ENCODE data around the gene ANKRD28.
"Not testable (repeated sequence)": the region's sequence is repeated elsewhere in the genome, so short reads cannot be mapped to it uniquely, and the experiment has no call there.

The ANKRD28 gene

GRCh38 chr3:15768421-15769255, 29.1 kb downstream of the ANKRD28 start:
- DNase-seq: no peak

GRCh38 chr3:15766406-15766805, 31.4 kb downstream of the ANKRD28 start:
- no peak for DNase-seq

GRCh38 chr3:15758295-15758694, 39.5 kb downstream of the ANKRD28 start:
- DNase-seq: no peak

GRCh38 chr3:15757824-15758223, 40.0 kb downstream of the ANKRD28 start:
- DNase-seq: no peak

GRCh38 chr3:15756505-15756904, 41.3 kb downstream of the ANKRD28 start:
- DNase-seq: no peak

GRCh38 chr3:15755780-15756179, 42.0 kb downstream of the ANKRD28 start:
- no peak for DNase-seq

- no peak for DNase-seq
These were observed 42.6 kb downstream of the ANKRD28 start for GRCh38 chr3:15755181-15755580.

GRCh38 chr3:15754047-15754446, 43.7 kb downstream of the ANKRD28 start:
- no peak for DNase-seq

- DNase-seq: no peak
These were observed 44.6 kb downstream of the ANKRD28 start for GRCh38 chr3:15753056-15753710.

- no peak for DNase-seq
These were observed 46.9 kb downstream of the ANKRD28 start for GRCh38 chr3:15750879-15751278.

- DNase-seq: no peak
These were observed 47.6 kb downstream of the ANKRD28 start for GRCh38 chr3:15750143-15750542.

- not testable (repeated sequence) for DNase-seq
These were observed 51.9 kb downstream of the ANKRD28 start for GRCh38 chr3:15745896-15746295.

GRCh38 chr3:15744176-15744575, 53.6 kb downstream of the ANKRD28 start:
- DNase-seq: no peak

GRCh38 chr3:15743587-15744009, 54.2 kb downstream of the ANKRD28 start:
- DNase-seq: no peak

GRCh38 chr3:15742236-15742635, 55.5 kb downstream of the ANKRD28 start:
- not testable (repeated sequence) for DNase-seq

- DNase-seq: not testable (repeated sequence)
These were observed 59.2 kb downstream of the ANKRD28 start for GRCh38 chr3:15738616-15739005.

GRCh38 chr3:15731024-15731423, 66.8 kb downstream of the ANKRD28 start:
- DNase-seq: no peak

GRCh38 chr3:15728766-15729165, 69.0 kb downstream of the ANKRD28 start:
- no peak for DNase-seq

GRCh38 chr3:15726881-15727280, 70.9 kb downstream of the ANKRD28 start:
- no peak for DNase-seq

- DNase-seq: no peak
These were observed 71.7 kb downstream of the ANKRD28 start for GRCh38 chr3:15726043-15726442.

- DNase-seq: no peak
These were observed 73.3 kb downstream of the ANKRD28 start for GRCh38 chr3:15724446-15724845.

GRCh38 chr3:15723624-15723884, 74.2 kb downstream of the ANKRD28 start:
- no peak for DNase-seq

GRCh38 chr3:15722877-15723623, 74.7 kb downstream of the ANKRD28 start:
- DNase-seq: no peak

- DNase-seq: no peak
These were observed 81.6 kb downstream of the ANKRD28 start for GRCh38 chr3:15716178-15716577.
